ENCODE data around the gene PRR14.

PRR14 gene

DNA sequence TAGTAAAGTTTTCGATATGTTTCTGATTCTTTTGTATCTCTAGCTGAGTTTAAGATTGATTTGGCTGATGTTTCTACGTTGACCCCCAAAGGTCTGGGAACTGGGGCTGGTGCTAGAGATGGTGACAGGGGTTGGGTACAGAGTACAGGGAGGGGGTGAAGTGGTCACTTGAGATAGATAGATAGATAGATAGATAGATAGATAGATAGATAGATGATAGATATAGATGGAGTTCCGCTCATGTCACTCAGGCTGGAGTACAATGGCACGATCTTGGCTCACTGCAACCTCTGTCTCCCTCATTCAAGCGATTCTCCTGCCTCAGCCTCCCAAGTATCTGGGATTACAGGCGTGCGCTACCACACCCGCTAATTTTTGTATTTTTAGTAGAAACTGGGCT is 5.6 kb downstream of the PRR14 start:
- Histone ChIP-seq H3K36me3 (ENCODE audit: control insufficient read depth in 2 of 2, insufficient read depth in 1 of 2, low read length in 2 of 2) (peaks cover 22 to 64% of the 10 kb centered on the region in 2 experiments; a peak in 2 of 3 replicates), H3K4me1 (ENCODE audit: control insufficient read depth, insufficient read depth, low read length) (peaks cover 7% of the 10 kb centered on the region), H3K4me3 (ENCODE audit: low read depth, low read length) (no peak overlapping the region), H3K9me3 (ENCODE audit: control insufficient read depth, insufficient read depth, low read depth, low read length) (no peaks in the 10 kb centered on the region), H3K27ac (ENCODE audit: extremely low read depth, low read depth, low read length) (no peak overlapping the region)
- POLR2A ChIA-PET: interaction anchor here (0.6 to 1.4 kb wide), 4 partner anchors 11 to 569 kb away, joined by 3 to 5 read pairs (median 4); partner anchors contain the start of gene ZNF689
- CTCF ChIA-PET: interaction anchor here (0.8 to 1.2 kb wide), 3 partner anchors 25 to 121 kb away, joined by 3 read pairs; partner anchors contain the start of gene ZNF747
- TF ChIP-seq ZNF184 (tag by site-specific recombination; IDR thresholded peaks at IDR 0.05) (no peak), ZNF366 (tag by site-specific recombination; conservative IDR thresholded peaks at IDR 0.05) (0 out of 2 replicates have a peak, but pooled peaks have one; percentile 29)

DNA sequence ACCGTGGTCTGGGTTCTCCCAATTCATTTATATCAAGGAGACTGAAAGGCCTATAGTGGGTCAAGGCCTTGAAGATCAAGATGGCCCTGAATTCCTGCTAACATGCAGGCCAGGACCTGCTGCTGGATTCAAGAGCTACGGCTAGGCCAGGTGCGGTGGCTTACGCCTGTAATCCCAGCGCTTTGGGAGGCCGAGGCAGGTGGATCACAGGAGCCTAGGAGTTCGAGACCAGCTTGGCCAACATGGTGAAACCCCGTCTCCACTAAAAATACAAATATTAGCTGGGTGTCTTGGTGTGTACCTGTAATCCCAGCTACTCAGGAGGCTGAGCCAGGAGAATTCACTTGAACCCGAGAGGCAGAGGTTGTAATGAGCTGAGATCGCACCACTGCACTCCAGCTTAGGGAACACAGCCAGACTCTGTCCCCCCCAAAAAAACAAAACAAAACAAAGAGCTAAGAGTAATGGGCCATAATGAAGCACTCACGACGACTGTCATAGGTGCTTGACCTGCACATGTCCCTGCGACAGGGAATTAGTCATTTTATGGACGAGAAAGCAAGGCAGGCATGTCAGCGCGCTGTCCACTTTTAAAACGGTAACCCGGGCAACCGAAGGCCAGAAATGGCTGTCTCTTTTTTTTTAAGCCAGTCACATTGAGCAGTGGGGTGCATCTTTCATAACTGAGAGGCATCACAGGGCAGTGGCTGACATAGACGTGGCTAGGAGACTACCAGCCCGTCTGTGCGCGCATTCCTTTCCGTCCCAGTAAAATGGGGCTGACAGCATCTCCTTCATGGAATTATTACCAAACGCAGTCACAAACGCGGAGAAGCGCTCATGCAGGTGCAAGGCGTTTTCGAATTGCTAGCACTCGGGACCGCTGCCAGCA is 6.5 kb downstream of the PRR14 start:
- ChIA-PET POLR2A (interaction anchor here (0.6 to 1.1 kb wide), 2 partner anchors 47 to 48 kb away, joined by 4 to 5 read pairs; partner anchors contain the start of gene ZNF689), CTCF (interaction anchor here (0.6 to 0.9 kb wide), 2 partner anchors 28 to 330 kb away, joined by 4 to 5 read pairs; no protein-coding TSS in a partner anchor)
- Histone ChIP-seq H3K36me3 (ENCODE audit: control insufficient read depth in 2 of 2, insufficient read depth in 1 of 2, low read length in 2 of 2) (peaks cover 22 to 70% of the 10 kb centered on the region in 2 experiments; a peak in 2 of 3 replicates), H3K4me1 (ENCODE audit: control insufficient read depth, insufficient read depth, low read length) (peaks cover 7% of the 10 kb centered on the region), H3K27ac (ENCODE audit: extremely low read depth, low read depth, low read length) (peak overlapping the region; percentile 48), H3K9me3 (ENCODE audit: control insufficient read depth, insufficient read depth, low read depth, low read length) (no peaks in the 10 kb centered on the region), H3K4me3 (ENCODE audit: low read depth, low read length) (peak overlapping the region; percentile 38)
- TF ChIP-seq ZNF10 (tag by site-specific recombination; IDR thresholded peaks at IDR 0.05): 0 out of 2 replicates have a peak, but pooled peaks have one; percentile 21
- peak; percentile 31; the same call in 1 of the 2 replicates for TF ChIP-seq ZEB2 (tag by site-specific recombination; IDR thresholded peaks at IDR 0.05)
- TF ChIP-seq, protein P1, sequence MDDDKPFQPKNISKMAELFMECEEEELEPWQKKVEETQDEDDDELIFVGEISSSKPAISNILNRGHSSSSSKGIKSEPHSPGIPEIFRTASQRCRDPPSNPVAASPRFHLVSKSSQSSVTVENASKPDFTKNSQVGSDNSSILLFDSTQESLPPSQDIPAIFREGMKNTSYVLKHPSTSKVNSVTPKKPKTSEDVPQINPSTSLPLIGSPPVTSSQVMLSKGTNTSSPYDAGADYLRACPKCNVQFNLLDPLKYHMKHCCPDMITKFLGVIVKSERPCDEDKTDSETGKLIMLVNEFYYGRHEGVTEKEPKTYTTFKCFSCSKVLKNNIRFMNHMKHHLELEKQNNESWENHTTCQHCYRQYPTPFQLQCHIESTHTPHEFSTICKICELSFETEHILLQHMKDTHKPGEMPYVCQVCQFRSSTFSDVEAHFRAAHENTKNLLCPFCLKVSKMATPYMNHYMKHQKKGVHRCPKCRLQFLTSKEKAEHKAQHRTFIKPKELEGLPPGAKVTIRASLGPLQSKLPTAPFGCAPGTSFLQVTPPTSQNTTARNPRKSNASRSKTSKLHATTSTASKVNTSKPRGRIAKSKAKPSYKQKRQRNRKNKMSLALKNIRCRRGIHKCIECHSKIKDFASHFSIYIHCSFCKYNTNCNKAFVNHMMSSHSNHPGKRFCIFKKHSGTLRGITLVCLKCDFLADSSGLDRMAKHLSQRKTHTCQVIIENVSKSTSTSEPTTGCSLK (tag by site-specific recombination; IDR thresholded peaks at IDR 0.05): no peak
- 0 out of 2 replicates have a peak, but pooled peaks have one; percentile 56 for TF ChIP-seq YY1 (tag by site-specific recombination; IDR thresholded peaks at IDR 0.05)
- peak; percentile 55 for TF ChIP-seq ZBTB8A (tag by site-specific recombination; IDR thresholded peaks at IDR 0.05)
- peak; percentile 63 for TF ChIP-seq SP7 (tag by site-specific recombination; IDR thresholded peaks at IDR 0.05)
- TF ChIP-seq ZNF2 (tag by site-specific recombination; IDR thresholded peaks at IDR 0.05): 0 out of 2 replicates have a peak, but pooled peaks have one; percentile 74
- TF ChIP-seq ZNF76 (tag by site-specific recombination; IDR thresholded peaks at IDR 0.05; ENCODE audit: borderline replicate concordance, low read depth): peak; percentile 32; the same call in 1 of the 2 replicates
- peak; percentile 47; the same call in 1 of the 2 replicates for TF ChIP-seq MEIS1 (CRISPR knock-in tag; IDR thresholded peaks at IDR 0.05; ENCODE audit: borderline replicate concordance)
- TF ChIP-seq ZNF433 (tag by site-specific recombination; IDR thresholded peaks at IDR 0.05; ENCODE audit: low read depth): no peak
- TF ChIP-seq SCRT2 (tag by site-specific recombination; IDR thresholded peaks at IDR 0.05): peak; percentile 62; the same call in 1 of the 2 replicates
- TF ChIP-seq, protein P2, sequence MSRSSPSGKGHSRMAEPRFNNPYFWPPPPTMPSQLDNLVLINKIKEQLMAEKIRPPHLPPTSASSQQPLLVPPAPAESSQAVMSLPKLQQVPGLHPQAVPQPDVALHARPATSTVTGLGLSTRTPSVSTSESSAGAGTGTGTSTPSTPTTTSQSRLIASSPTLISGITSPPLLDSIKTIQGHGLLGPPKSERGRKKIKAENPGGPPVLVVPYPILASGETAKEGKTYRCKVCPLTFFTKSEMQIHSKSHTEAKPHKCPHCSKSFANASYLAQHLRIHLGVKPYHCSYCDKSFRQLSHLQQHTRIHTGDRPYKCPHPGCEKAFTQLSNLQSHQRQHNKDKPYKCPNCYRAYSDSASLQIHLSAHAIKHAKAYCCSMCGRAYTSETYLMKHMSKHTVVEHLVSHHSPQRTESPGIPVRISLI (tag by site-specific recombination; IDR thresholded peaks at IDR 0.05): no peak; the same call in none of the 2 replicates
- TF ChIP-seq GLIS1 (tag by site-specific recombination; IDR thresholded peaks at IDR 0.05): no peak
- TF ChIP-seq, protein P3, sequence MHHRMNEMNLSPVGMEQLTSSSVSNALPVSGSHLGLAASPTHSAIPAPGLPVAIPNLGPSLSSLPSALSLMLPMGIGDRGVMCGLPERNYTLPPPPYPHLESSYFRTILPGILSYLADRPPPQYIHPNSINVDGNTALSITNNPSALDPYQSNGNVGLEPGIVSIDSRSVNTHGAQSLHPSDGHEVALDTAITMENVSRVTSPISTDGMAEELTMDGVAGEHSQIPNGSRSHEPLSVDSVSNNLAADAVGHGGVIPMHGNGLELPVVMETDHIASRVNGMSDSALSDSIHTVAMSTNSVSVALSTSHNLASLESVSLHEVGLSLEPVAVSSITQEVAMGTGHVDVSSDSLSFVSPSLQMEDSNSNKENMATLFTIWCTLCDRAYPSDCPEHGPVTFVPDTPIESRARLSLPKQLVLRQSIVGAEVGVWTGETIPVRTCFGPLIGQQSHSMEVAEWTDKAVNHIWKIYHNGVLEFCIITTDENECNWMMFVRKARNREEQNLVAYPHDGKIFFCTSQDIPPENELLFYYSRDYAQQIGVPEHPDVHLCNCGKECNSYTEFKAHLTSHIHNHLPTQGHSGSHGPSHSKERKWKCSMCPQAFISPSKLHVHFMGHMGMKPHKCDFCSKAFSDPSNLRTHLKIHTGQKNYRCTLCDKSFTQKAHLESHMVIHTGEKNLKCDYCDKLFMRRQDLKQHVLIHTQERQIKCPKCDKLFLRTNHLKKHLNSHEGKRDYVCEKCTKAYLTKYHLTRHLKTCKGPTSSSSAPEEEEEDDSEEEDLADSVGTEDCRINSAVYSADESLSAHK (tag by site-specific recombination; IDR thresholded peaks at IDR 0.05): peak; percentile 18; the same call in 1 of the 2 replicates
- TF ChIP-seq ZNF394 (tag by site-specific recombination; IDR thresholded peaks at IDR 0.05; ENCODE audit: borderline replicate concordance): peak; percentile 71; the same call in 1 of the 2 replicates
- peak; percentile 57; the same call in 1 of the 2 replicates for TF ChIP-seq ZNF501 (tag by site-specific recombination; IDR thresholded peaks at IDR 0.05)
- no peak for TF ChIP-seq ZNF133 (tag by site-specific recombination; IDR thresholded peaks at IDR 0.05)
- no peak for TF ChIP-seq ZNF223 (tag by site-specific recombination; IDR thresholded peaks at IDR 0.05)
- no peak for TF ChIP-seq ZNF391 (tag by site-specific recombination; IDR thresholded peaks at IDR 0.05; ENCODE audit: borderline replicate concordance, low read depth)
- peak; percentile 52; the same call in 1 of the 2 replicates for TF ChIP-seq ZBTB48 (tag by site-specific recombination; IDR thresholded peaks at IDR 0.05)
- TF ChIP-seq ZNF184 (tag by site-specific recombination; IDR thresholded peaks at IDR 0.05): 0 out of 2 replicates have a peak, but pooled peaks have one; percentile 31
- TF ChIP-seq ZBTB17 (tag by site-specific recombination; IDR thresholded peaks at IDR 0.05): peak; percentile 72
- TF ChIP-seq ZNF837 (tag by site-specific recombination; IDR thresholded peaks at IDR 0.05): no peak
- no peak for TF ChIP-seq ZSCAN30 (tag by site-specific recombination; IDR thresholded peaks at IDR 0.05)
- peak; percentile 92 for TF ChIP-seq ZNF600 (tag by site-specific recombination; IDR thresholded peaks at IDR 0.05)
- 0 out of 2 replicates have a peak, but pooled peaks have one; percentile 22 for TF ChIP-seq ZXDB (tag by site-specific recombination; IDR thresholded peaks at IDR 0.05)
